IPS-20b (cell line): ENCODE results near the gene SOD3.

Experiments
- H3K27ac ChIP-seq: one replicate; pipeline ENCODE4 v1.5.1; 2013; ENCODE audit warnings: low read length
- H3K27me3 ChIP-seq: 2 replicates; pipeline ENCODE4 v1.6.1; 2013; ENCODE audit warnings: mild to moderate bottlenecking, low read length, inconsistent platforms; ENCODE audit not compliant: insufficient read depth
- H3K36me3 ChIP-seq: 2 replicates; pipeline ENCODE4 v1.6.1; 2013; ENCODE audit warnings: low read depth, mild to moderate bottlenecking, inconsistent platforms, low read length, moderate library complexity; ENCODE audit not compliant: insufficient read depth
- H3K4me1 ChIP-seq: 2 replicates; pipeline ENCODE4 v1.6.1; 2013; ENCODE audit warnings: mild to moderate bottlenecking, control low read depth, inconsistent platforms, low read length, moderate library complexity; ENCODE audit not compliant: insufficient read depth
- H3K4me3 ChIP-seq: 2 replicates; pipeline ENCODE4 v1.5.1; 2013; ENCODE audit warnings: mild to moderate bottlenecking, low read length, inconsistent platforms
- H3K9ac ChIP-seq: 2 replicates; pipeline ENCODE4 v1.6.1; 2013; ENCODE audit warnings: low read depth, mild to moderate bottlenecking, inconsistent platforms, low read length, moderate library complexity
- H3K9me3 ChIP-seq: 2 replicates; pipeline ENCODE4 v1.6.1; 2013; ENCODE audit warnings: mild to moderate bottlenecking, low read depth, low read length, inconsistent platforms; ENCODE audit not compliant: insufficient read depth

SOD3 gene

DNA sequence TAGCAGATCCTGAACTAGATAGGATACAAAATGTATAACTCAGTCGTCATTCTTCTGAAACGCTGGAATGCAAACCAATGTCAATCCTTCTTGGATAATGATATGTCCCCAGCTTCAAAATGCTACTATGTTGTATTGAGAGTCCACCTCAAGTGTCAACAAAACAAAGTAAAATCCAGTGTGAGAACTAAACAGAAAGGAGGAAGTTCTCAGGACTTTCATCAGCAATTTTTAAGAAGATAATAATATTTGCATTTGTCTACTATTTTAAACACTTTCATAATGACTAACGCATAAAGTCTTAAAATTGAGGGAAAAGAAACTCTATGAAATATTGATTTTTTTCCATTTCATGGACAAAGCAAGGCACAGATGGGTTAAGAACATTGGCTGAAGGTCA, 36.3 kb downstream of the SOD3 start:
- Histone ChIP-seq H3K36me3 (no peaks in the 10 kb centered on the region), H3K4me1 (no peaks in the 10 kb centered on the region), H3K27me3 (no peaks in the 10 kb centered on the region), H3K9ac (no peak overlapping the region), H3K9me3 (no peaks in the 10 kb centered on the region), H3K4me3 (no peak overlapping the region), H3K27ac (no peak overlapping the region)

DNA sequence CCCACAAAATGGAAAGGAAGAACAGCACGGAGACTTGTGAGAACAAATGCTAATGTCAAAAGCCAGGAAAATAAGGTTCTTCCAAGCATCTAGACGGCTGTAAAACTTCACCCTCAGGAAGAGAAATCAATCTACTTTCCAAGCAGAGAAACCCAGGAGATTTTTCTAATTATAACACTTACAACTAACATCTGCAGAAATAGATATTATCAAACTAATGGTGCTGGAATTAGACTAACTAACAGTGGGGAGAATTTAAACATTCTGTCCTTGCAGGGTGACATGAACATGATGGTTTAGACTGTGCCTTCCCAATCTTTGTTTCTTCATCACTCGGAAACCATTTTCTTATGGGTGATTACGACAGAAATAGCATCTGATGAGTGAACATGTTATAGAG, 40.3 kb downstream of the SOD3 start:
- no peaks in the 10 kb centered on the region for H3K4me1 ChIP-seq
- no peak overlapping the region for H3K27ac ChIP-seq
- H3K9me3 ChIP-seq: no peaks in the 10 kb centered on the region
- no peak overlapping the region for H3K4me3 ChIP-seq
- no peak overlapping the region for H3K9ac ChIP-seq
- H3K36me3 ChIP-seq: no peaks in the 10 kb centered on the region
- no peaks in the 10 kb centered on the region for H3K27me3 ChIP-seq

DNA sequence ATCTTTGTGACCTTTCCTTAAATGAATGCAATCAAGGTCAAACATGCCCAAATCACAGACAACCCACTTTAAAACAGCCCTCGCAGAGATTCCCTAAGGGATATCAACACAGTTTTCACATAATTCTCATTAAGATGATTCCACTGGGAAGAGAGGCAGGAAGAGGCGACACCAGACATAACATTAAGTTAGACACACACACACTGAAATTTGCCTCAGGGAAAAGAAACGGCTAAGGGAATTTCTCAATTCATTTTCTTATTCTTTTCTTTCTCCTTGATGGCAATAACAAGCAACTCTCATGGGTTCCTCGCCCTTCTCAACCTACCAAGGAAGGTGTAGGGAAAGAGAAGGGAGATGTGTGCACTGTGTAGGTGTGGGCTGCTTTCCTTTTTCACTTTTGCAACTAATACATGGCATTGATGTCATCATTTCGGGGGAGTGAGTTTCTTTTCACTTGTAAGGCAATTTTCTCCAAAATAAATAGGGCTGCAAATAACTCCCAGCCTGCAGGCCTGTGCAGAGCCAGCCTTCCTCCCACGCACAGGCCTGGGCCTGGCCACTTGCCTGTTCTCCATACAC, 41.4 kb downstream of the SOD3 start:
- H3K36me3 ChIP-seq: no peaks in the 10 kb centered on the region
- no peaks in the 10 kb centered on the region for H3K27me3 ChIP-seq
- H3K27ac ChIP-seq: no peak overlapping the region
- H3K9me3 ChIP-seq: no peaks in the 10 kb centered on the region
- no peaks in the 10 kb centered on the region for H3K4me1 ChIP-seq
- H3K4me3 ChIP-seq: no peak overlapping the region
- no peak overlapping the region for H3K9ac ChIP-seq

DNA sequence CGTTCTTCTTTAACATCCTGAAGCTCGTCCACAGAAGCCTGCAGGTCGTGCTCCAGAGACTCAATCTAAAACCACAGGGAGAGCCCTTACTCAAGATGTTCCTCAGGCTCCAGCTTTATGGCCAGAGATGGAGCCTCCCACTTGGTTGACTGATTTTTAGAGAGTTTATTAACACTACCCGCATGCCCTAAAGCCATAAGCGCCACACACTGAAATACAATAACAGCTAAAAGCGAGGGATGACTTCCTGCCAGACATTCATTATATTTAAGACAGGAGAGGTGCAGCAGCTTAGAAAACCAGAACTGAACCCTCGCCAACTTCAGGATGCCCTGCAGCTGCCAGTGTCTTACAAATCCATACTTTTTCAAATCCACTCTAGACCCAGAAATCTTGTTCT, 42.0 kb downstream of the SOD3 start:
- no peaks in the 10 kb centered on the region for H3K27me3 ChIP-seq

DNA sequence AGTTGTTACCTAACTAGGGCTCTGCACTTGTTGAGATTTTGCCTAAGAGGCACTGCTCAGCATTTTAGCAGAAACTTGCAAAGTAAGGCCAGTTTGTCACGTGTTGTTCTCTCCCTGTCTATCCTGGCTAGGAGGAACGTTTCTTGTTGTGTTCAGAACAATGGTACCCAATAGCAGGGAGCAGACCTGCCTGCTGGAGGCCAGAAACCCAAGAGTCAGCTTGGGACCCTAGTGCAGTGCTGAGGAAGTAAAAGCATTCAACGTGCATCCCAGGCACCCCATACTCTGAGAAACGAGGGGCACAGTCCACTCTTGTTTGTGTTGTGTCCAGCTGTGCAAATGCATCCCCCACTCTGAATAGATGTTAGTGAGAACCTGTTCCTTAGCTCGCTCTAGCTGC, 42.4 kb downstream of the SOD3 start:
- Histone ChIP-seq H3K27ac (no peak overlapping the region), H3K4me3 (no peak overlapping the region), H3K4me1 (no peaks in the 10 kb centered on the region), H3K9me3 (no peaks in the 10 kb centered on the region), H3K36me3 (no peaks in the 10 kb centered on the region), H3K9ac (no peak overlapping the region), H3K27me3 (no peaks in the 10 kb centered on the region)

More for the DNA sequence above, 42.0 kb downstream of the SOD3 start:
- H3K4me1 ChIP-seq: no peaks in the 10 kb centered on the region
- H3K36me3 ChIP-seq: no peaks in the 10 kb centered on the region
- H3K9ac ChIP-seq: no peak overlapping the region
- H3K27ac ChIP-seq: no peak overlapping the region
- no peaks in the 10 kb centered on the region for H3K9me3 ChIP-seq
- H3K4me3 ChIP-seq: no peak overlapping the region

DNA sequence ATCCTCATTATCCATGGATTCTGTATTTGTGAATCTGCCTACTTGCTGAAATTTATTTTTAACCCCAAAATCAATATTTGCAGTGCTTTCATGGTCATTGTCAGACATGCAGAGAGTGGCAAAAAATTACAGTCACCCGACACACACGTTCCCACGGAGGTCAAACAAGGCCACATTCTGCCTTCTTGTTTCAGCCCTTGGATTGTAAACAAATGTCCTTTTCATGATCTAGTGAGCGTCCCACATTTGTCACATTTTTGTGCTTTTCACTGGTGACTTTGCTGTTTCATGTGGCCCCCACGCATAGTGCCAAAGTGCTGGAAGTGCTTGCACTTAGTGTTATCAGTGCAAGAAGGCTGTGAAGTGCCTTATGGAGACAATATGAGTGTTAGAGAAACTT, 45.0 kb downstream of the SOD3 start:
- no peaks in the 10 kb centered on the region for H3K4me1 ChIP-seq
- H3K4me3 ChIP-seq: no peak overlapping the region
- no peaks in the 10 kb centered on the region for H3K27me3 ChIP-seq
- no peaks in the 10 kb centered on the region for H3K36me3 ChIP-seq
- H3K9me3 ChIP-seq: no peaks in the 10 kb centered on the region
- no peak overlapping the region for H3K9ac ChIP-seq
- no peak overlapping the region for H3K27ac ChIP-seq

DNA sequence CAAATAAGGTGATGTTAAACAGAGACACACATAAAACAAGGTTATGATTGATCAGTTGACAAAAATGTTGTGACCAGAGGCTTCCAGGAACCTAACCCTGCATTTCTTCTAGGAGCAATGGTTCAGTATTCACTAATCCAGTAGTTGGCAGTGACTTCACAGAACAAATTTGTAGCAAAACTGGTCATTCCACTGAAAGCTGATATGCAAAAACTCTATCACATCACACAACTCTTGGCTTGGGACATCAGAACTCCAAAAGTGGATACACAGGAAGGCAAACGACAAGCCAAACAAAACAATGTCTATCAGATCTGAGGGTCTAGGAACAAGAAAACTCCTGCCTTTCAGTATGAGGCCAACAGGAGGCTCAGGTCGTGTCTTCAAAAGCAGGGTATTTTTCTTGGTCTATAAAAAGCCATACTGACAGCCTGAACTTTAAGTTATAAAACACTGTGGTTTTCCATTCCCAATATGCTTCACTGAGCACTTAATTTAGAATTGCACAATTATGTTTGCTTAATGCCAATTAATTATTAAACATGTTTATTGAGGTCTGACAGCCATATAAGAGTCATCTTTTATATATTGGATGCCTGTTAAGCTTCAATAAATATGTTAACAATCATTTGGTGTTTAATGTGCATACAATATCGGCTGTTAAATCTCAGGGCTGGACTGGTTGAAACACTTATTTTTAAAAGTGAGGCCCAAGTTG, 45.6 kb downstream of the SOD3 start:
- H3K36me3 ChIP-seq: no peaks in the 10 kb centered on the region
- no peaks in the 10 kb centered on the region for H3K9me3 ChIP-seq
- H3K27ac ChIP-seq: no peak overlapping the region
- H3K4me3 ChIP-seq: no peak overlapping the region
- H3K4me1 ChIP-seq: no peaks in the 10 kb centered on the region
- no peak overlapping the region for H3K9ac ChIP-seq
- H3K27me3 ChIP-seq: no peaks in the 10 kb centered on the region

DNA sequence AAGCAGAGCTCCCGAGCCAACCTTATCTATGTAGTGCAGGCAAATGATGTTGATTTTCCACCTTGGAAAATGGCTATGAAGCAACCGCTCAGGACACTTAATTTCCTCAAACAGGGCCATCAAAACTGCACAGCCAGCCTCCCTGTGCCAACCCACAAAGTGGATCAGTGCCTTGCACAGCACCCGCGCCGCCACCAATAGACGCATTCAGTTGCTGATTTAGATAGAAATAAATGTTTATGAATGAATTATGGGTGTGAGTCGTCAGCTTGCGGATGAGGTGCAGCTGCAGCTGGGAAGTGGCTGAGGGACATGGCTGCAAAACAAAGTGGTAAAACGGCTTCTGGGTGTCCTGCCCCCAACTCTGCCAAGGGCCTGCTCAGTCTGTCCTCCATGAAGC, 47.0 kb downstream of the SOD3 start:
- H3K4me1 ChIP-seq: no peaks in the 10 kb centered on the region; the same call in 1 of the 2 replicates
- H3K4me3 ChIP-seq: no peak overlapping the region
- no peak overlapping the region for H3K9ac ChIP-seq
- H3K27ac ChIP-seq: no peak overlapping the region
- no peaks in the 10 kb centered on the region for H3K27me3 ChIP-seq
- no peaks in the 10 kb centered on the region for H3K9me3 ChIP-seq
- H3K36me3 ChIP-seq: no peaks in the 10 kb centered on the region

DNA sequence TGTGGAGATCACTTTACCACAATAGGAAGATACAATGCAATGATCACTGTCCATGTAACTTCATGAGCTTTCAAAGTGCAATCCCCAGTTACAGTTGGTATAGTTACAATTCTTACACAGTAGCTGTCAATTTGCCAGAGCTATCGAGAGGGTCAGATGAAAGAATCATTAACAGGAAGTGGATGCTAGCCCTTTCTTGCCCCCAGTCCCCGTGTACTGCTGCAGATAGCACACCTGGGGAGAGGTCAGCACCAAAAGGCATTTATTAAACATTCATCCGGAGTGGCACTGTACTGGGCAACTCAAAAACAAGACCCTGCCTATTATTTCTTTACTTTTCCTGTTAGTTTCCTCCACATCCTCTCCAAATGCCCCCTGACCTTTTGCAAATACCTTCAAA, 47.7 kb downstream of the SOD3 start:
- H3K27me3 ChIP-seq: no peaks in the 10 kb centered on the region
- no peaks in the 10 kb centered on the region; the same call in 1 of the 2 replicates for H3K4me1 ChIP-seq
- H3K36me3 ChIP-seq: no peaks in the 10 kb centered on the region
- no peaks in the 10 kb centered on the region for H3K9me3 ChIP-seq
- H3K27ac ChIP-seq: no peak overlapping the region
- H3K4me3 ChIP-seq: no peak overlapping the region
- H3K9ac ChIP-seq: no peak overlapping the region

DNA sequence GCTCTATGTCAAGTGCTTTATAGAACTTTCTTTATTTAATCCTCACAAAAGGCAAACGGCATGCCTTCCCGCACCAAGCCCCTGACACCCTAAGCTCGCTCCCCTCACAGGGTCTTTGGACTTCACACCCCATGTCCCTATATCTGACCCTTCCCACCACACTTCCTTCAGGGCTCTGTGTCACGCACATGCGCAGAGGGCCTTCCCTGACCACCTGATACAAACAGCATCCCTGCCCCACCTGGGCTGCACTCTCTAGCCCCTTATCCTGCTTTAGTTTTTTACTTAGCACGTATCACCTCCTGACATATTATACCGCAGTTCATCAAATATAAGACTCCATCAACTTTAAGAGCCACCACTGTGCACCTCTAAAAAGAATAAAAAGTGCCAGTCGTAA, 49.8 kb downstream of the SOD3 start:
- no peak overlapping the region for H3K9ac ChIP-seq
- no peaks in the 10 kb centered on the region for H3K27me3 ChIP-seq
- H3K9me3 ChIP-seq: no peaks in the 10 kb centered on the region
- no peak overlapping the region for H3K27ac ChIP-seq
- no peak overlapping the region for H3K4me3 ChIP-seq
- no peaks in the 10 kb centered on the region; the same call in 1 of the 2 replicates for H3K4me1 ChIP-seq
- no peaks in the 10 kb centered on the region for H3K36me3 ChIP-seq

DNA sequence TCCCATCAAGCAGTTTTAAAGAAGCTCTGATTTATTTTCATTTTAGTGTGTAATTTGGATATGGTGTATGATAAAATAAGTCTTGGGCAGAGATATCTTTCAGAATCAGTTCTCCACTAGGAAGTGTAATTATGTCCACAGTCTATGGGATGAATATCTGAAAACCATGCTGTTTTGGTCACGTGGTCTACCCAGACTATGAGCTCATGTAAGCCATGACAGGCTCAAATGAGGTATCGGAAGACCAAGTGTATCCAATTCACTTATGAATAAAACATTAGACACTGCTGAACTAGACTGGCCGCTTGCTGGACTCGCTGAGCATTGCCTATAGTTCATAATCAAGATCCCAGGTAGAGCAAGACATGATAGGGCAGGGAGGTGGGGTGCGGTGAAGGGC, 50.5 kb downstream of the SOD3 start:
- H3K4me3 ChIP-seq: no peak overlapping the region
- no peaks in the 10 kb centered on the region for H3K9me3 ChIP-seq
- no peaks in the 10 kb centered on the region for H3K36me3 ChIP-seq
- H3K27me3 ChIP-seq: no peaks in the 10 kb centered on the region
- H3K4me1 ChIP-seq: peaks cover 3% of the 10 kb centered on the region; the same call in 1 of the 2 replicates
- H3K9ac ChIP-seq: no peak overlapping the region
- no peak overlapping the region for H3K27ac ChIP-seq

DNA sequence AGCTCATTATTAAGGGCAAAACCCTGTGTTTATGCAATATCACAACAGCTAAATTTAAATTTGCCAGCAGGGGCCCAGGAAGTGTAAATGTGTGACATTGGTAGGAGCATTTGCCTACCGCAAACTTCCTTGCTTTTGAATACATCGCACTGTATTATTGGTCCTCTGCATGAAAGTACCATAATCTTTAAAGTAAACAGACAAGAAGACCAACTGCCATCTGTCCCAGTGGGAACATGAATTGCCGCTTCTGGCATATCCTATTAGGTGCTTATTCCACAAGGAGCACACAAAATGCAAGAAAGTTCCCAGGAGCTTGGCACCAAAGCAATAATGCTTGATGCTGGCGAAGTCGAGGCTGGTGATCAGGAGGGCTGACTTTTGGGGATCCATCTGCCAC, 51.3 kb downstream of the SOD3 start:
- Histone ChIP-seq H3K36me3 (no peaks in the 10 kb centered on the region), H3K9me3 (no peaks in the 10 kb centered on the region), H3K27ac (no peak overlapping the region), H3K4me3 (no peak overlapping the region), H3K9ac (no peak overlapping the region), H3K27me3 (no peaks in the 10 kb centered on the region), H3K4me1 (peaks cover 3% of the 10 kb centered on the region; the same call in 1 of the 2 replicates)
